Ishikawa (cell line): ENCODE measurements around the gene SALL1.

Source experiments
- CEBPB ChIP-seq: IDR thresholded peaks from 2 replicates; pipeline ENCODE4 v1.6.1; 2012
- CREB1 ChIP-seq: IDR thresholded peaks from 2 replicates; pipeline ENCODE4 v1.6.1; 2012; ENCODE audit warnings: low read depth
- EP300 ChIP-seq: IDR thresholded peaks from 2 replicates; pipeline ENCODE4 v1.6.1; 2012; ENCODE audit warnings: borderline replicate concordance
- FOXM1 ChIP-seq: IDR thresholded peaks from 2 replicates; pipeline ENCODE4 v1.6.1; 2012; ENCODE audit warnings: low read depth, borderline replicate concordance
- NFIC ChIP-seq: IDR thresholded peaks from 2 replicates; pipeline ENCODE4 v1.6.1; 2012
- RAD21 ChIP-seq: IDR thresholded peaks from 2 replicates; pipeline ENCODE4 v1.6.1; 2012; ENCODE audit warnings: low read depth
- TAF1 ChIP-seq: IDR thresholded peaks from 2 replicates; pipeline ENCODE4 v1.6.1; 2012; ENCODE audit warnings: low read depth, mild to moderate bottlenecking
- TCF12 ChIP-seq: IDR thresholded peaks from 2 replicates; pipeline ENCODE4 v1.6.1; 2012; ENCODE audit warnings: low read depth
- TEAD4 ChIP-seq: IDR thresholded peaks from 2 replicates; pipeline ENCODE4 v1.6.1; 2012
- USF1 ChIP-seq: IDR thresholded peaks from 2 replicates; pipeline ENCODE4 v1.6.1; 2012
- YY1 ChIP-seq: IDR thresholded peaks from 2 replicates; pipeline ENCODE4 v1.6.1; 2012; ENCODE audit warnings: low read depth
- ZBTB7A ChIP-seq: IDR thresholded peaks from 2 replicates; pipeline ENCODE4 v1.6.1; 2012; ENCODE audit warnings: low read depth
- TF ChIP-seq, protein P1 (sequence below): IDR thresholded peaks from 2 replicates; pipeline ENCODE4 v1.6.1; 2012; ENCODE audit warnings: low read depth, mild to moderate bottlenecking
- TF ChIP-seq, protein P2 (sequence below): IDR thresholded peaks from 2 replicates; pipeline ENCODE4 v1.6.1; 2012

SALL1 gene

DNA sequence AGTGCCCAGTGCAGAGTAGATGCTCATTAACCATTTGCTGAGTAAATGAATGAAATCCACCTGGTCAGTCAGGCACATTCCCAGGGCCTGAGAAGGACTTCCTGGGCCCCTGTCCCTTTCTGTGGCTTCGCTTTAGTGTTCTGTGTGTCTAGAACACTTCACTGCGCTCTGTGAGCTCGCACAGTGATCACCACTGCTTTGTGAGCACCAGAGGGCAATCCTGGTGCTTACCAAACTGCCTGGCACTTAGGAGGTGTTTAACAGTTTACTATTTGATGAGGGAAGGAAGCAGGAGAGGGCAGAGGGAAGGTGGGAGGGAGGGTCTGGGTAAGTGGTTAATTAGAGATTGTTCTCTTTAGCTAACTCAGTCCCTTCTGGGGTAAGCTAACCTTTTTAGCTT lies 26.2 kb downstream of the SALL1 start:
- TF ChIP-seq TEAD4 (no peak), YY1 (no peak), EP300 (no peak), ZBTB7A (no peak), USF1 (no peak), TCF12 (no peak), RAD21 (no peak), TAF1 (no peak), CREB1 (no peak), CEBPB (no peak), NFIC (no peak)

GRCh38 chr16:51121850-51122249 lies 29.2 kb downstream of the SALL1 start:
- TF ChIP-seq TEAD4 = no peak
- no peak for TF ChIP-seq EP300

GRCh38 chr16:51120730-51121347 lies 30.2 kb downstream of the SALL1 start:
- TF ChIP-seq TCF12 = no peak
- TF ChIP-seq CEBPB = no peak
- no peak for TF ChIP-seq RAD21
- no peak for TF ChIP-seq TEAD4

DNA sequence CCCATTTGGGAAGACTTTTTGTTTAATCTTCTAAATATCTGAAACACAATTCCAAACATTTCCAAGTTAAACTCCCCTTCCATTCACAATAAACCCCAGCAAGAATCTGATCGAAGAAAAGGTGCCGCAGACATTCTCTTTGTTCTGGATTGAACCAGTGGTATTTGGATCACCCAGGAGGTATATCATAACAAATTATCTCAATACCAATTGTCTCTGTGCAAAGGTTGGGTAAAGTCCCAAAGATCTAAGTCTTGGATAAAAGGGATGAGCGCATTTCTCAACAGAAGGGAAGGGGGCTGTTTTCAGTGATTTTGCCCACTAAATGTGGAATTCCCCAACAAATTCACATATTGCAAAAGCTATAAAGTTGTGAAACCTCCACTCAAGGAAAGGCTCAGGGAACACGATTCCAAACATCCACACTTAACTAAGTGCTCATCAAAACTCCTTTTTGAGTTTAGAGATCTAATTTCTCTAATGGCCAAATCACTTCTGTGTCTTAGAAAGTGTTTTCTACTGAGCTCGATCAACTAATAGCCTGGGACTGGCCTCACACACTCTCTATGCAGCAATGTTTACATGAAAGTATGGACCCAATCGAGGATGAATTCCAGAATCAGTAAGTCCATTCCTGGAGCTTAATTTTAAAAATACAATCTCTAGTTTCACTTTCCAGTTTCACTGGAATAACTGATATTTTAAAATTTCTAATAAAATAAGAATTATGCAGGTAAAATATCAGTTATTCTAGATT lies 30.9 kb downstream of the SALL1 start:
- no peak for TF ChIP-seq ZBTB7A
- TF ChIP-seq, protein P1, sequence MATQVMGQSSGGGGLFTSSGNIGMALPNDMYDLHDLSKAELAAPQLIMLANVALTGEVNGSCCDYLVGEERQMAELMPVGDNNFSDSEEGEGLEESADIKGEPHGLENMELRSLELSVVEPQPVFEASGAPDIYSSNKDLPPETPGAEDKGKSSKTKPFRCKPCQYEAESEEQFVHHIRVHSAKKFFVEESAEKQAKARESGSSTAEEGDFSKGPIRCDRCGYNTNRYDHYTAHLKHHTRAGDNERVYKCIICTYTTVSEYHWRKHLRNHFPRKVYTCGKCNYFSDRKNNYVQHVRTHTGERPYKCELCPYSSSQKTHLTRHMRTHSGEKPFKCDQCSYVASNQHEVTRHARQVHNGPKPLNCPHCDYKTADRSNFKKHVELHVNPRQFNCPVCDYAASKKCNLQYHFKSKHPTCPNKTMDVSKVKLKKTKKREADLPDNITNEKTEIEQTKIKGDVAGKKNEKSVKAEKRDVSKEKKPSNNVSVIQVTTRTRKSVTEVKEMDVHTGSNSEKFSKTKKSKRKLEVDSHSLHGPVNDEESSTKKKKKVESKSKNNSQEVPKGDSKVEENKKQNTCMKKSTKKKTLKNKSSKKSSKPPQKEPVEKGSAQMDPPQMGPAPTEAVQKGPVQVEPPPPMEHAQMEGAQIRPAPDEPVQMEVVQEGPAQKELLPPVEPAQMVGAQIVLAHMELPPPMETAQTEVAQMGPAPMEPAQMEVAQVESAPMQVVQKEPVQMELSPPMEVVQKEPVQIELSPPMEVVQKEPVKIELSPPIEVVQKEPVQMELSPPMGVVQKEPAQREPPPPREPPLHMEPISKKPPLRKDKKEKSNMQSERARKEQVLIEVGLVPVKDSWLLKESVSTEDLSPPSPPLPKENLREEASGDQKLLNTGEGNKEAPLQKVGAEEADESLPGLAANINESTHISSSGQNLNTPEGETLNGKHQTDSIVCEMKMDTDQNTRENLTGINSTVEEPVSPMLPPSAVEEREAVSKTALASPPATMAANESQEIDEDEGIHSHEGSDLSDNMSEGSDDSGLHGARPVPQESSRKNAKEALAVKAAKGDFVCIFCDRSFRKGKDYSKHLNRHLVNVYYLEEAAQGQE = no peak
- TF ChIP-seq CEBPB = no peak
- TF ChIP-seq RAD21 = no peak

GRCh38 chr16:51119556-51119955 lies 31.5 kb downstream of the SALL1 start:
- TF ChIP-seq EP300 = no peak
- no peak for TF ChIP-seq CREB1
- no peak for TF ChIP-seq FOXM1
- no peak for TF ChIP-seq ZBTB7A
- no peak for TF ChIP-seq CEBPB
- TF ChIP-seq, protein P1 = no peak
- TF ChIP-seq YY1 = no peak
- no peak for TF ChIP-seq USF1
- no peak for TF ChIP-seq TCF12
- no peak for TF ChIP-seq NFIC
- no peak for TF ChIP-seq TEAD4
- no peak for TF ChIP-seq TAF1

DNA sequence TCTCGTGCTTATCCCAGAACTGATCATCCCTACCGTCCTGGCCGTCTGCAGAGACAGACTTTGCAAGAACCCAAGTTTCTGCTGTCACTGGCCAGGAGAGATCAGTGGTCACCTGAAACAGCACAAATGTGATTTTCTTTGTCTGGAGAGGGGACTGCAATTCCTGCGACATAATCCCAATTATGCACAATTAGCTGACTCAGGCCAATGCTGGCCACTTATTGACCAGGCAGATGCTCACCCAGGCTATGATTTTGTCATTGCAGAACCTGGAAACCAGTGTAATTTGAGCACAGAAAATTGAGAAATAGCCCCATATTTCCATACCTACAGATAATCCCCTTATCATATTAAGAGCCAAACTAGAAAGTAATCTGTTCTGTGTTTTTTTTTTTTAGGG lies 34.7 kb downstream of the SALL1 start:
- TF ChIP-seq, protein P1 = no peak
- TF ChIP-seq, protein P2, sequence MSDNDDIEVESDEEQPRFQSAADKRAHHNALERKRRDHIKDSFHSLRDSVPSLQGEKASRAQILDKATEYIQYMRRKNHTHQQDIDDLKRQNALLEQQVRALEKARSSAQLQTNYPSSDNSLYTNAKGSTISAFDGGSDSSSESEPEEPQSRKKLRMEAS = no peak
- TF ChIP-seq TCF12 (no peak), TAF1 (no peak), RAD21 (no peak), NFIC (no peak), USF1 (no peak), TEAD4 (no peak), FOXM1 (no peak)
